ENCODE measurements around the gene UNCX.

- TF ChIP-seq GATA3 (IDR thresholded peaks at IDR 0.05; ENCODE audit: low read depth, low read length) = no peak
- no peak for TF ChIP-seq GATA2 (IDR thresholded peaks at IDR 0.05; ENCODE audit: low read depth, low read length)
Measured at GRCh38 chr7:1219498-1219897, 13.2 kb upstream of the UNCX start.
